Neural progenitor cell (in vitro differentiated cells): Measurements from ENCODE around the gene C9orf153.

Experiments used
- EZH2 ChIP-seq: fragments of 200-600 bp; sonication (generic); IDR thresholded peaks from 2 replicates; pipeline ENCODE4 v1.6.1; 2017; ENCODE audit warnings: antibody characterized with exemption, mild to moderate bottlenecking, moderate library complexity
- TF ChIP-seq, protein P1 (sequence below): fragments of 200-600 bp; sonication (generic); IDR thresholded peaks from 2 replicates; pipeline ENCODE4 v1.5.1; 2017; ENCODE audit warnings: antibody characterized with exemption, mild to moderate bottlenecking

DNA sequence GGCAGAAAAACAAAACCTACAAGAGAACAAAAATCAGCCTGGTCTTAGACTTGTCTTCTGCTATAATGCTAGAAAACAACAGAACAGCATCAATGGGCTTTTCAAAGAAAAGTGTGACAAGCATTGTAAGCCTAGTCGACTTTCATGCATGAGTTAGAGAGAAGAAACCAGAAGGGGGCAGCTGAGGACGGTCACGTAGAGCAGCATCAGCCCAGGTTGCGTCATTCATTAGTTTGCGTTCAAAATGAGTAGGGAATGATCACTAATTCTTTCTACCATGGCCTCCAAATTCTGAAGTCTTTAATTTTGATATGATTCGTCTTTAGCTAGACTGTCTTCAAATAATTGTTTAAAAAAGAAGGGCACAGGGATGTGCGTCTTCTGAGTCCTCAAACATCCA, 27.6 kb upstream of the C9orf153 start:
- TF ChIP-seq, protein P1, sequence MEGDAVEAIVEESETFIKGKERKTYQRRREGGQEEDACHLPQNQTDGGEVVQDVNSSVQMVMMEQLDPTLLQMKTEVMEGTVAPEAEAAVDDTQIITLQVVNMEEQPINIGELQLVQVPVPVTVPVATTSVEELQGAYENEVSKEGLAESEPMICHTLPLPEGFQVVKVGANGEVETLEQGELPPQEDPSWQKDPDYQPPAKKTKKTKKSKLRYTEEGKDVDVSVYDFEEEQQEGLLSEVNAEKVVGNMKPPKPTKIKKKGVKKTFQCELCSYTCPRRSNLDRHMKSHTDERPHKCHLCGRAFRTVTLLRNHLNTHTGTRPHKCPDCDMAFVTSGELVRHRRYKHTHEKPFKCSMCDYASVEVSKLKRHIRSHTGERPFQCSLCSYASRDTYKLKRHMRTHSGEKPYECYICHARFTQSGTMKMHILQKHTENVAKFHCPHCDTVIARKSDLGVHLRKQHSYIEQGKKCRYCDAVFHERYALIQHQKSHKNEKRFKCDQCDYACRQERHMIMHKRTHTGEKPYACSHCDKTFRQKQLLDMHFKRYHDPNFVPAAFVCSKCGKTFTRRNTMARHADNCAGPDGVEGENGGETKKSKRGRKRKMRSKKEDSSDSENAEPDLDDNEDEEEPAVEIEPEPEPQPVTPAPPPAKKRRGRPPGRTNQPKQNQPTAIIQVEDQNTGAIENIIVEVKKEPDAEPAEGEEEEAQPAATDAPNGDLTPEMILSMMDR, result peak; percentile 61
- TF ChIP-seq EZH2, result no peak
